Breast epithelium (tissue), 3 donors: Measurements from ENCODE around the gene GRIA4.

Source experiments
- POLR2A ChIP-seq: fragments of 450-650 bp; IDR thresholded peaks from one replicate; pipeline ENCODE4 v1.6.1; 2016; ENCODE audit warnings: antibody characterized with exemption, mild to moderate bottlenecking, moderate library complexity
- POLR2AphosphoS5 ChIP-seq, 3 donors: sonication (generic); formaldehyde crosslinking; IDR thresholded peaks; one replicate each; pipeline ENCODE4 v1.6.1; 2017; ENCODE audit warnings: antibody characterized with exemption in 3 of 3
- TF ChIP-seq, protein P1 (sequence below), 3 donors: fragments of 450-650 bp; IDR thresholded peaks; one replicate each; pipeline ENCODE4 v1.5.1; 2016 to 2017; ENCODE audit warnings: antibody characterized with exemption in 3 of 3, mild to moderate bottlenecking in 3 of 3, moderate library complexity in 3 of 3

DNA sequence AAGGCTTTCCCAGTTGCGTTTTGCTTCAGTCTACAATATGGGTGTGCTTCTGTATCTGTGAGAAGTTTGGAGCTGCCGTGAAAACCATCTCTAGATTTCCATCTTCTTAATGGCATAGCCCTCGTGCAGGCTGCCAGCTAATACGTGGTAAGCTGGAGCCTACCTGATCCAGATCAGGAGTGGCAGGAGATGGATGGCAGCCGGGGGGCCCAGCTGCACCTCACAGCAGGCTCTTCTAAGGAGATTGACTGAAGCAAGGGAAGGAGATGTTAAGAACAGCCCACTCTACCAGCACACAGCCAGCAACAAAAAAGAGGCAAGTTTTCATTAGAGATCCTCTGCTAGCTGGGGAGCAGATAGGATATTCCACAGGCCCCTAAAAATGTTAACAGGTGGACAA lies 296.6 kb downstream of the GRIA4 start:
- TF ChIP-seq, protein P1, sequence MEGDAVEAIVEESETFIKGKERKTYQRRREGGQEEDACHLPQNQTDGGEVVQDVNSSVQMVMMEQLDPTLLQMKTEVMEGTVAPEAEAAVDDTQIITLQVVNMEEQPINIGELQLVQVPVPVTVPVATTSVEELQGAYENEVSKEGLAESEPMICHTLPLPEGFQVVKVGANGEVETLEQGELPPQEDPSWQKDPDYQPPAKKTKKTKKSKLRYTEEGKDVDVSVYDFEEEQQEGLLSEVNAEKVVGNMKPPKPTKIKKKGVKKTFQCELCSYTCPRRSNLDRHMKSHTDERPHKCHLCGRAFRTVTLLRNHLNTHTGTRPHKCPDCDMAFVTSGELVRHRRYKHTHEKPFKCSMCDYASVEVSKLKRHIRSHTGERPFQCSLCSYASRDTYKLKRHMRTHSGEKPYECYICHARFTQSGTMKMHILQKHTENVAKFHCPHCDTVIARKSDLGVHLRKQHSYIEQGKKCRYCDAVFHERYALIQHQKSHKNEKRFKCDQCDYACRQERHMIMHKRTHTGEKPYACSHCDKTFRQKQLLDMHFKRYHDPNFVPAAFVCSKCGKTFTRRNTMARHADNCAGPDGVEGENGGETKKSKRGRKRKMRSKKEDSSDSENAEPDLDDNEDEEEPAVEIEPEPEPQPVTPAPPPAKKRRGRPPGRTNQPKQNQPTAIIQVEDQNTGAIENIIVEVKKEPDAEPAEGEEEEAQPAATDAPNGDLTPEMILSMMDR (IDR thresholded peaks at IDR 0.05) = no peak
- no peak for TF ChIP-seq POLR2AphosphoS5 (IDR thresholded peaks at IDR 0.05)
- TF ChIP-seq POLR2A = no peak
